B cell (primary cell): Measurements from ENCODE around the gene SLC35G1. TPM values are rescaled to one million over a fixed set of nuclear protein-coding genes. Genes with fewer than 3 reads are reported as not detected.

Experiments
- ATAC-seq: fragments of 200-7000 bp; cut with Tn5 transposase; one replicate; pipeline ENCODE4 v1.10.0; 2021; ENCODE audit warnings: low read depth, mild to moderate bottlenecking, moderate number of reproducible peaks, moderate library complexity
- CTCF ChIA-PET: fragments of 350-600 bp; sonication (Branson Sonifier 250); formaldehyde crosslinking; loops from one replicate; lab custom pipeline; 2021; ENCODE audit warnings: antibody characterized with exemption, inconsistent platforms; lab: Charles Lee
- POLR2A ChIA-PET: fragments of 350-600 bp; sonication (Branson Sonifier 250); formaldehyde crosslinking; loops from one replicate; lab custom pipeline; 2021; ENCODE audit warnings: antibody characterized with exemption; lab: Charles Lee
- DNase-seq: peaks from one replicate; pipeline ENCODE4 v3.0.0; 2013
- H2AFZ ChIP-seq: 2 replicates; pipeline ENCODE4 v1.6.1; 2012; ENCODE audit warnings: mild to moderate bottlenecking, low read depth, low read length; ENCODE audit not compliant: insufficient read depth, poor library complexity, severe bottlenecking
- H3K27ac ChIP-seq, 2 donors: 1 replicate in 1 of 2; 2 replicates in 1 of 2; pipeline ENCODE4 v1.5.1; 2012 to 2013; ENCODE audit warnings: low read length in 2 of 2, mild to moderate bottlenecking in 2 of 2, moderate library complexity in 1 of 2
- H3K27me3 ChIP-seq, 4 experiments: fragments of 200-600 bp in 1 of 4; sonication (generic) in 1 of 4; replicated peaks in 1 of 4; 1 replicate in 2 of 4; 2 replicates in 2 of 4; pipeline versions ENCODE4 v1.6.1 to v1.7.0; 2013 to 2016; ENCODE audit warnings: low read length in 3 of 4, mild to moderate bottlenecking in 2 of 4, mixed read lengths in 1 of 4, moderate library complexity in 1 of 4; ENCODE audit not compliant: insufficient read depth in 4 of 4, control insufficient read depth in 3 of 4; ENCODE audit errors: control extremely low read depth in 1 of 4
- H3K36me3 ChIP-seq, 2 experiments: replicated peaks in 1 of 2; 1 replicate in 1 of 2; 2 replicates in 1 of 2; pipeline versions ENCODE4 v1.6.1 to v1.7.1; 2013; ENCODE audit warnings: low read length in 1 of 2; ENCODE audit not compliant: insufficient read depth in 2 of 2, control insufficient read depth in 1 of 2; ENCODE audit errors: control extremely low read depth in 1 of 2, extremely low read depth in 1 of 2
- H3K4me1 ChIP-seq, 2 donors: fragments of 200-600 bp in 1 of 2; sonication (generic) in 1 of 2; 1 replicate in 1 of 2; 2 replicates in 1 of 2; pipeline versions ENCODE4 v1.5.1 to v1.6.1; 2013 to 2017; ENCODE audit warnings: low read length in 2 of 2; ENCODE audit not compliant: control insufficient read depth in 2 of 2, insufficient read depth in 2 of 2
- H3K4me2 ChIP-seq: replicated peaks from 2 replicates; pipeline ENCODE3; 2012; ENCODE audit warnings: mild to moderate bottlenecking, low read depth, low read length; ENCODE audit not compliant: poor library complexity, severe bottlenecking
- H3K4me3 ChIP-seq, 5 experiments: fragments of 200-600 bp in 1 of 5; sonication (generic) in 1 of 5; 1 replicate in 3 of 5; 2 replicates in 2 of 5; pipeline versions ENCODE4 v1.5.1 to v1.7.0; 2011 to 2016; ENCODE audit warnings: low read length in 4 of 5, mild to moderate bottlenecking in 4 of 5, low read depth in 2 of 5, control low read depth in 1 of 5, moderate library complexity in 1 of 5; ENCODE audit not compliant: insufficient read depth in 1 of 5; ENCODE audit errors: control extremely low read depth in 1 of 5, extremely low read depth in 1 of 5
- H3K79me2 ChIP-seq: fragments of 200-600 bp; sonication (generic); one replicate; pipeline ENCODE4 v1.6.0; 2016; ENCODE audit warnings: low read length; ENCODE audit not compliant: control insufficient read depth, insufficient read depth
- H3K9ac ChIP-seq: fragments of 200-600 bp; sonication (generic); 2 replicates; pipeline ENCODE4 v1.6.1; 2017; ENCODE audit warnings: mild to moderate bottlenecking, low read length, moderate library complexity
- H3K9me3 ChIP-seq, 3 donors: one replicate each; pipeline versions ENCODE4 v1.6.1 to v1.7.1; 2013; ENCODE audit warnings: low read length in 2 of 3; ENCODE audit not compliant: control insufficient read depth in 2 of 3, insufficient read depth in 1 of 3; ENCODE audit errors: control extremely low read depth in 1 of 3
- H4K20me1 ChIP-seq: 2 replicates; pipeline ENCODE4 v1.6.0; 2012; ENCODE audit warnings: mild to moderate bottlenecking, low read length; ENCODE audit not compliant: insufficient read depth, control insufficient read depth, poor library complexity, severe bottlenecking
- H3K27ac Mint-ChIP-seq: one replicate; pipeline ENCODE4 v1.8.0; 2021; ENCODE audit warnings: mixed read lengths
- H3K27me3 Mint-ChIP-seq: one replicate; pipeline ENCODE4 v1.8.0; 2021; ENCODE audit warnings: mixed read lengths
- H3K4me1 Mint-ChIP-seq: one replicate; pipeline ENCODE4 v1.8.0; 2021; ENCODE audit warnings: mixed read lengths
- H3K4me3 Mint-ChIP-seq: one replicate; pipeline ENCODE4 v1.8.0; 2021; ENCODE audit warnings: mixed read lengths
- H3K9me3 Mint-ChIP-seq: one replicate; pipeline ENCODE4 v1.8.0; 2022; ENCODE audit warnings: mixed read lengths; ENCODE audit not compliant: insufficient read depth
- CTCF ChIP-seq: fragments of 200-600 bp; IDR thresholded peaks from one replicate; pipeline ENCODE4 v1.8.0; 2022; ENCODE audit warnings: antibody characterized with exemption, mild to moderate bottlenecking
- EZH2 ChIP-seq: IDR thresholded peaks from 2 replicates; pipeline ENCODE4 v1.6.1; 2012; ENCODE audit warnings: borderline replicate concordance, low read depth, mild to moderate bottlenecking, moderate library complexity, low read length; ENCODE audit not compliant: insufficient read depth, poor library complexity, severe bottlenecking
- WGBS: methylation state at CpG from one replicate; pipeline ENCODE4 v1.1.5; 2013; ENCODE audit warnings: missing lambda C conversion rate; ENCODE audit not compliant: insufficient coverage; 5-methylcytosine and 5-hydroxymethylcytosine counted together
- intact Hi-C: fragments of 100-400 bp; cut with micrococcal nuclease; formaldehyde crosslinking; loops from one replicate; pipeline ENCODE4 v1.10.0; 2022
- polyA plus RNA-seq: library from polyadenylated mRNA; depleted of rRNA; stranded (reverse); fragments of >200 nt; gene quantifications from 2 replicates; pipeline ENCODE4 v1.2.3, GENCODE V29; 2012
- total RNA-seq, 2 donors: library from RNA; stranded (reverse); fragments of 120-200 nt in 1 of 2; gene quantifications; 1 replicate in 1 of 2; 2 replicates in 1 of 2; pipeline versions ENCODE4 v1.2.3 to v1.2.4, GENCODE V29; 2013 to 2022

Gene SLC35G1
- total and polyA plus RNA-seq, 2 donors (not counting 1 experiment from before 2014, with no cell fraction given) = 1.7 to 2.6 TPM

- H3K9ac ChIP-seq = no peak overlapping the region
- WGBS = 87% methylated on average over 3 of the region's 7 CpGs
- ATAC-seq (no peak), DNase-seq (no peak)
- no peak overlapping the region for H2AFZ ChIP-seq
- no peaks in the 10 kb centered on the region for H3K9me3 ChIP-seq
- H3K4me1 ChIP-seq = no peaks in the 10 kb centered on the region
- H4K20me1 ChIP-seq = no peaks in the 10 kb centered on the region
- H3K4me3 Mint-ChIP-seq = no peak overlapping the region
- intact Hi-C loops = no loop called here
- H3K27ac Mint-ChIP-seq = no peak overlapping the region
- H3K4me1 Mint-ChIP-seq = no peaks in the 10 kb centered on the region
- ChIA-PET POLR2A (no interaction called here), CTCF (interaction anchor here (0.7 to 1.1 kb wide), 3 partner anchors 11 to 24 kb away, joined by 3 to 5 read pairs (median 4); no protein-coding TSS in a partner anchor)
- no peaks in the 10 kb centered on the region for H3K79me2 ChIP-seq
- H3K27ac ChIP-seq = no peak overlapping the region
- no peaks in the 10 kb centered on the region for H3K9me3 Mint-ChIP-seq
- H3K27me3 Mint-ChIP-seq = peaks cover 1% of the 10 kb centered on the region
- H3K27me3 ChIP-seq = no peaks in the 10 kb centered on the region
- TF ChIP-seq EZH2 (no peak), CTCF (no peak)
- H3K4me3 ChIP-seq = no peak overlapping the region
- no peaks in the 10 kb centered on the region for H3K36me3 ChIP-seq
- H3K4me2 ChIP-seq = no peak overlapping the region
These were observed 47.8 kb downstream of the SLC35G1 start for GRCh38 chr10:93941606-93942005.

GRCh38 chr10:93945819-93946218 is 52.0 kb downstream of the SLC35G1 start:
- no CpG with 5 or more reads among the region's 4 CpGs for WGBS

More at GRCh38 chr10:93945819-93946218, 52.0 kb downstream of the SLC35G1 start:
- no peak overlapping the region for H3K4me3 Mint-ChIP-seq
- H3K27me3 ChIP-seq = no peaks in the 10 kb centered on the region
- CTCF ChIA-PET = no interaction called here
- no peak for TF ChIP-seq CTCF
- TF ChIP-seq EZH2 = no peak
- no peaks in the 10 kb centered on the region for H3K9me3 Mint-ChIP-seq
- no peak overlapping the region for H3K4me3 ChIP-seq
- H3K4me1 ChIP-seq = no peaks in the 10 kb centered on the region
- H2AFZ ChIP-seq = no peak overlapping the region
- H3K27me3 Mint-ChIP-seq = peaks cover 3% of the 10 kb centered on the region
- no peaks in the 10 kb centered on the region for H3K4me1 Mint-ChIP-seq
- H3K36me3 ChIP-seq = no peaks in the 10 kb centered on the region
- no peak for ATAC-seq
- no peak overlapping the region for H3K9ac ChIP-seq
- no peaks in the 10 kb centered on the region for H3K79me2 ChIP-seq
- no peak for DNase-seq
- intact Hi-C loops = no loop called here
- no peaks in the 10 kb centered on the region for H3K9me3 ChIP-seq
- POLR2A ChIA-PET = no interaction called here
- H3K27ac ChIP-seq = no peak overlapping the region
- H3K27ac Mint-ChIP-seq = no peak overlapping the region
- no peak overlapping the region for H3K4me2 ChIP-seq
- H4K20me1 ChIP-seq = no peaks in the 10 kb centered on the region
